GM18861 (cell line): ENCODE measurements around the gene PLAU.
A peak's percentile ranks its signal among the peaks of the same experiment; 100 is the strongest.
"Not testable (repeated sequence)": the region's sequence is repeated elsewhere in the genome, so short reads cannot be mapped to it uniquely, and the experiment has no call there.

Experiments
- ATAC-seq: cut with Tn5 transposase; IDR thresholded peaks from one replicate; pipeline ENCODE4 v1.9.1; 2021; ENCODE audit not compliant: unreplicated experiment

The PLAU gene

GRCh38 chr10:73919481-73919880, 8.5 kb downstream of the PLAU start:
- not testable (repeated sequence) for ATAC-seq

DNA sequence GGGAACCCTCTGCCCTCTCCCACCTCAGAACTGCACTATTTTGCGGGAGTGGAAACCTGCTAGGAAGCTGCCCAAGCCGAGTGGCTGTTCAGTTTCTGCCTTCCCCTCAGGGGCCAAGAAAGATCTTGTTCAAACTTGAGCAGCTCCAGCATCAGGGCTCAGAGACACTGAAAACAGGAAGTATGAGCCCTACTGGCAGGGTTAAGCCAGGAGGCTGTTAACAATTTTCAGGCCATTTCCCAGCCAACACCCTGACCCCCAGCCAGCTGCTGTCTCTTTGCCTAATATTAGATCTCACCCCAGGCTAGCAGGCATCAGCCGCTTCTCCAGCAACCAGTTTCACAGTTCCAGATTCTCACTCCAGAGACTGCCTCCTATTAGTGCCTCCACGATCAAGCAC, 9.2 kb downstream of the PLAU start:
- no peak for ATAC-seq

DNA sequence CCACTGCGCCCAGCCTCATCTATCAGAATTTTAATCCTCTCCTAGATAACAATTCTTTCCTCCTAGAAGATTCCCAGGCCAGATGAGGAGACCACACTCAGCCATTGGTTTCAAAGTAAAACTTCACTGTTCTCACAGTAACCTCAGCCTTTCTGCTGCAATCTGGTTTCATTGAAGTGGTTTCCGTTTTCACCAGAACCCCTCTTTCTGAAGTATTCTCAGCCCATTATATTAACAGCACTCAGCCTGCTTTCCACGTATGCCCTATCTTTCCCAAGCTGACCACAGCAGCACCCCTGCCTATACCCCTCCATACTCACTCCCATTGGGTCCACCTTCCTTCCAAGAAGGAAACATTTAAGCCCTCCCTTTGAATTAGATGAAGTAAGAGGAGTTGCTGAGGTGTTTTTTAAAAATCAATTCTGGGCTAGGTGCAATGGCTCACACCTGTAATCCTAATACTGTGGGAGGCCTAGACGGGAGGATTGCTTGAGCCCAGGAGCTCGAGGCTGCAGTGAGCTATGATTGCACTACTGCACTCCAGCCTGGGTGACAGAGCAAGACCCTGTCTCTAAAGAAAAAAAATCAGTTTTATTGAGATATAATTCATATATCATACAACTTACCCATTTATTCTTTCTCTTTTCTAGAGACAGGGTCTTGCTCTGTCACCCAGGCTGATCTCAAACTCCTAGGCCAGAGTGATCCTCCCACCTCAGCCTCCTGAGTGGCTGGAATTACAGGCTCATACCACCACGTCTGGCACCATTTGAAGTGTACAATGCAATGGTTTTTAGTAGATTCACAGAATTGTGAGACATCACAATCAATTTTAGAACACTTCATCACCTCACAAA, 11.3 kb downstream of the PLAU start:
- ATAC-seq: no peak

DNA sequence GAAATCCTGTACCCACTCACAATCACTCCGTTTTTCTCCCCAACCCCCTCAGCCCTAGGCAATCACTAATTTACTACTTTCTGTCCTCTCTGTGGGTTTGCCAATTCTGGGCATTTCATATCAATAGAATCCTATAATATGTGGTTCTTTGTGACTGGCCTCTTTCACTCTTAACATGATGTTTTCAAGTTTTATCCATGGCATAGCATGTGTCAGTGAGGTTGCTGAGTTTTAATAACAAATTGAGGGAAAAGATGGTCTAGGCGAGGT, 11.9 kb downstream of the PLAU start:
- ATAC-seq: no peak

- no peak for ATAC-seq
These were observed 13.1 kb downstream of the PLAU start for GRCh38 chr10:73923935-73924598.

- no peak for ATAC-seq
These were observed 14.0 kb downstream of the PLAU start for GRCh38 chr10:73924935-73925334.

DNA sequence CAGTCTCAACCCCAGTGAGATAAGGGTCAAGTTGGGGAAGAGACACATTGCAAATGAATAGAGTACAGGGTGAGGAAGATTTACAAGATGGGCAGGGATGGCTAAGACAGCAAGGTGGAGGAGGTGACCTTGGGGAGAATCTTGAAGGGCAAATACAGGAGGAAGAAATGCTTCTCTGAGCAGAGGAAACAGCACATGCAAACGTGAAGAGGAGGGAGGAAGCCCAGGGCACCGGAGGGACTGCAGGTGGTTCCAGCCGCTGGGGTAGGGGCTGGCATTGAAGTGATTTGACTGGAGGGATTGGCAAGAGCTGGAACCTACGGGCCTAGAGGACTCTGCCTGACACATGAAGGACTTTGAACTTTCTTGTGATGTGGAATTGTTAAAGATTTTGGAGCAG, 14.6 kb downstream of the PLAU start:
- ATAC-seq: no peak

- no peak for ATAC-seq
These were observed 15.3 kb downstream of the PLAU start for GRCh38 chr10:73926152-73926764.

- not testable (repeated sequence) for ATAC-seq
These were observed 19.8 kb downstream of the PLAU start for GRCh38 chr10:73930630-73931327.

DNA sequence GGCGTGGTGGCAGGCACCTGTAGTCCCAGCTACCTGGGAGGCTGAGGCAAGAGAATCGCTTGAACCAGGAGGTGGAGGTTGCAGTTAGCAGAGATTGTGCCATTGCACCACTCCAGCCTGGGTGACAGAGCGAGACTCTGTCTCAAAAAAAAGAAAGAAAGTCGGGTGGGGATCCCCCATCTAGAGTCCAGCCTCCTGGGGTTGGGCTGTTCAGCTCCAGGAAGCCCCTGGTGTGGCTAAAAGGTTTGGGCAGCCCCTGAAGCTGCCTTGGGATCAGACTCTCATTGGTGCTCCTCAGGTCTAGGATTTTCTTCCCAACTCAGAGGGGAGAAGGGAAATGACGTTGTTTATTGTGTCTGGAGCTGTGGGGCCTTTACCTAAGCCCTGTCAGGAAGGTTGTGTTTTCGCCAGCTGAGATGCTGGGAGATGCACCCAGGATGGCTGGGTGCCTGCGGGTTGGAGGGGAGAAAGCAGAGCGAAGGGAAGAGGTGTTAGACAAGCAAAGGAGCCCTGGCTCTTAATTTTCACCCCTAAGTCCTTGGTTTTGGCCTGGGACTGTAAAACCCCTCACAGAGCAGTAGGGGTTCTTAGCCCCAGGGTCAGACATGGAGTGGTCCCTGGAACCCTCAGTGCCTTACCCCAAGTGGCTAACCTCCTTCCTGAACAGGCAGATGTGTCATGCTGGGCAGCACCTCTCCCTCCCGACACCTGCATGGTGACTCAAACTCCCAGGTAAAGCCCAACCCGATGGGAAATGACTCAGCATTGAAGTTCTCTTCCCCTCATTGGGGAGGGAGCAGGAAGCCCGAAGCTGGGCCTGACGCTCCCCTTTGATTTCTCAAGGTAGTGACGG, 21.1 kb downstream of the PLAU start:
- no peak for ATAC-seq

DNA sequence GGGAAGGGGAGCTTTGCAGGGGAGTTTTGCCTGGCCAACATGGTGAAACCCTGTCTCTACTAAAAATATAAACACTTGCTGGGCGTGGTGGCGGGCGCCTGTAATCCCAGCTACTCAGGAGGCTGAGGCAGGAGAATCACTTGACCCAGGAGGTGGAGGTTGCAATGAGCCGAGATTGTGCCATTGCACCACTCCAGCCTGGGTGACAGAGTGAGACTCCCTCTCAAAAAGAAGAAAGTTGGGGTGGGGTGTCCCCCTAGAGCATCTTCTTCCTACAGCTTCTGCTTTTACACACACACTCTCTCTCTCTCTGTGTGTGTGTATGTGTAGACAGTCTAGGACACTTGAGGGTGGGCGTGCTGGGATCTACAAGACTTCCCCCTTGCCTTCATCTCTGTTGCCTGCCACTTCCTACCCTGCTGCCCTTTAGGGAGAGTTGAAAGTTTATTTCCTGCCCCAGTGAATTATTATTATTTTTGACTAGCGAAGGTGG, 21.7 kb downstream of the PLAU start:
- ATAC-seq: no peak

- no peak for ATAC-seq
These were observed 23.1 kb downstream of the PLAU start for GRCh38 chr10:73934074-73934473.

DNA sequence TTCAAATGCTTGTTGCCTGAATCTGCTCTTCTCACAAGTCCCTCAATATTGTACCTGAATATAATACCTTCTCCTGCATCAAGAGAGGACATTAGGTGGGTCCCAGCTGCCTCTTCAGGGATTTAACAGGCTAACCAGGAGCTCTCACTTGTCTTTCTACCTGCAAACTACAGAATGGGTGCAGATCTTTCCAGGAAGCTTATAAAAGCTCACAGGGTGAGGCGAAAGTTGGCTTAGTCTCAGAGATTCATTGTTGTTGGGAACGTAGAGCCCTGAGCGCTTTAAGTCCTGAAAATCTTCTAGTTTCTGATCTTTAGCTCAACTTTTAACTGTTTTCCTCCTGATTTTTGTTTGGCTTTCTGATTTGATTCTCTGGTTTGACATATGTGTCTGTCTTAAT, 25.0 kb downstream of the PLAU start:
- no peak for ATAC-seq

- ATAC-seq: no peak
These were observed 26.6 kb downstream of the PLAU start for GRCh38 chr10:73937333-73938043.

DNA sequence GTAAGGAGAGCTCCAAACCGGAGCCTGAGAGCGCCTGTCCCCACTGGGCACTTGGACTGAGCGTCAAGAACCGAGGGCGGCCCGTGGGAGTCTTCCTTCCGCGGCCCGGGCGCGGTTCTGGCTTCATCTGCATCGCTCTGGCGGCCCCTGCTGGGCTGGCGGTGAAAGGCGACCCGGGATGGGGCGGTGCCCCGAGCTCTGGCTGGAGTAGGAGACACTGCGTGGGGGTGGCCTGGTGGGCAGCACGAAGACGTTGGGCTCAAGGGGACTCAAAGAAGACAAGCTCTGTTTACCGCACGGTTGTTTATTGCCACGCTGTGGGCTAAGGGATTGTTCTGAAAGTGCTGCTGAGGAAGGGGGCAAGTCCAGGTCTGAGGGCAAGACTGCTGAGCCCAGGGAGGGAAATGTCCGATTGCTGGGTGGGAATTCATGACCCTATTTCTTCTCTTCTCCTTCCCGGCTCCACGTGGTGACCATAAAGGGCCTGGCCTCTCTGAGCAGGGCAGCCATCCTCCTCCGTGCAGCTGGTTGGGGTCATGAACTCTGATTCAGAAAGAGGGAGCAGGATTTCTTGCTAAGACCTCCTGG, 29.8 kb downstream of the PLAU start:
- ATAC-seq: peak; percentile 68

DNA sequence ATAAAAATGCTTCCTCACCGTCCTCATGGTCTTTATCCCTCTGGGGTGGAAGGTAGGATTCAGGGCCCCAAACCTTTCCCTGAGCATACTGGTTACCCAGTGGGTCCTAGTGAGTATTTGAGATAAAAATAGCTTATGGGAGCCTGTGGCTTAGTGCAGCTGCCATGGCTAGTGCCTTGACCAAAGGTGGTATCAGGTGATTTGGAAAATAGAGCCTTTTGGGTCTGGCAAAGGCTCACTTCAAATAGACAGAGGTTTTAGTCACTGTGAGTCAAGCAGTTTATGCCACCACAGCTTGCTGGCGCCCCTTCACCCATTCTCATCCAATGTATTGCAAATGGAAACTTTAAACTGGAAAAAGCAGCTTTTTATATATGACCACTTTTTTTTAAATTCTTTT, 30.4 kb downstream of the PLAU start:
- ATAC-seq: no peak

DNA sequence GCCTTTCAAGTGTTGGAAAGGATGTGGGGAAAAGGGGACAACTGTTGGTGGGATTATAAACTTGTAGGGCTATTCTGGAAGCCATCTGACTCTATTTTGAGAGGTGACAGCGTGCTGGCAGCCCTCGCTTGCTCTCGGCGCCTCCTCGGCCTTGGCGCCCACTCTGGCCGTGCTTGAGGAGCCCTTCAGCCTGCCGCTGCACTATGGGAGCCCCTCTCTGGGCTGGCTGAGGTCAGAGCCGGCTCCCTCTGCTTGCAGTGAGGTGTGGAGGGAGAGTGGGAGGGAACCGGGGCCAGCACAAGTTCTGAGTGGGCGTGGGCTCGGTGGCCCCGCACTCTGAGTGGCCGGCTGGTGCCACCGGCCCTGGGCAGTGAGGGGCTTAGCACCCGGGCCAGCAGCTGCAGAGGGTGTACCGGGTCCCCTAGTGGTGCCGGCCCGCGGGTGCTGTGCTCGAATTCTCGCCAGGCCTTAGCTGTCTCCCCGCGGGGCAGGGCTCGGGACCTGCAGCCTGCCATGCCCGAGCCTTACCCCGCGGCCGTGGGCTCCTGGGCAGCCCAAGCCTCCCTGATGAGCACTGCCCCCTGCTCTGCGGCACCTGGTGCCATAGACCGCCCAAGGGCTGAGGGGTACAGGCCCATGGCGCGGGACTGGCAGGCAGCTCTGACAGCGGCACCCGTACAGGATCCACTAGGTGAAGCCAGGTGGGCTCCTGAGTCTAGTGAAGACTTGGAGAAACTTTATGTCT, 33.6 kb downstream of the PLAU start:
- no peak for ATAC-seq

DNA sequence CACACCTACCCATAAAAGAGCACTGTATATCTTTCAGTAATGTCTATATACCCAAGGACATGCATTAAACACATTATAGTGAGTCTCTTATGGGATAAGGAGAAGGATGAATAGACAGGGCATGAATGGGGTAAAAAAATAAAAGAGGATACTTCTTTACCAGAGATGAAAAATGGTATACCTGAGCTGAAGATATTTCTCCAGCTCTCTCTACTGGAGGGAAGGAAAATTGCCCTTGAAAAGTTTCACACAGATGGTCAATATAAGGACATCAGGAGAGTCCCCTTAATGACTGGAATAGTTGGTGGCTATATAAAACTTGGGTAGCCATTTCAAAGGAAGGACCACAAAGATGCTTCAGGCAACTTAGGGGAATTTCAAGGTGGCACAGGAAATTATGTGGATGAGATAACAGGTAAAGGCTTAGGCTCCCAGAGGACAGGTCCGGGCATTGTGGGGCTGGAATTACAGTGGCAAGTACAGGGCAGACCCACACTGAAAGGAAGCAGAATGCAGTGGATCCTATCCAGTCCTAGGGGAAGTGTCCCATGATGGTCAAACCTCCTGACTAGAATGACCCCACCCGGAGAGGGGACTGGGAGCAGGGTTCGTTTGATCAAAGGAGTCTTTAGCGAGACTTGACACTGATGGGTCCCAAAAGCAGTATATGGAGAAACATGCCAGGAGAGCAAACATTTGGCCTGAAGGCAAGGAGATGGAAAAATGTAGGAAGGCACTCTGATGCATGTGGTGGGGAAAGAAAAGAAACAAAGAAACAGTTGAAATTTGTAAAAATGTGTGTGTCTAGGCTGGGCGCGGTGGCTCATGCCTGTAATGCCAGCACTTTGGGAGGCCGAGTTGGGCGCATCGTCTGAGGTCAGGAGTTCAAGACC, 35.6 kb downstream of the PLAU start:
- no peak for ATAC-seq
